ENCODE measurements around the gene ZBTB12. TPM values are rescaled to one million over a fixed set of nuclear protein-coding genes. Genes with fewer than 3 reads are reported as not detected.

ZBTB12 gene
- total and polyA plus RNA-seq, 9 of the 15 experiments (the other 6 are each of a cell fraction or from before 2014, with no cell fraction given) = 0.03 to 12.4 (median 5.8) TPM; not detected in 1

DNA sequence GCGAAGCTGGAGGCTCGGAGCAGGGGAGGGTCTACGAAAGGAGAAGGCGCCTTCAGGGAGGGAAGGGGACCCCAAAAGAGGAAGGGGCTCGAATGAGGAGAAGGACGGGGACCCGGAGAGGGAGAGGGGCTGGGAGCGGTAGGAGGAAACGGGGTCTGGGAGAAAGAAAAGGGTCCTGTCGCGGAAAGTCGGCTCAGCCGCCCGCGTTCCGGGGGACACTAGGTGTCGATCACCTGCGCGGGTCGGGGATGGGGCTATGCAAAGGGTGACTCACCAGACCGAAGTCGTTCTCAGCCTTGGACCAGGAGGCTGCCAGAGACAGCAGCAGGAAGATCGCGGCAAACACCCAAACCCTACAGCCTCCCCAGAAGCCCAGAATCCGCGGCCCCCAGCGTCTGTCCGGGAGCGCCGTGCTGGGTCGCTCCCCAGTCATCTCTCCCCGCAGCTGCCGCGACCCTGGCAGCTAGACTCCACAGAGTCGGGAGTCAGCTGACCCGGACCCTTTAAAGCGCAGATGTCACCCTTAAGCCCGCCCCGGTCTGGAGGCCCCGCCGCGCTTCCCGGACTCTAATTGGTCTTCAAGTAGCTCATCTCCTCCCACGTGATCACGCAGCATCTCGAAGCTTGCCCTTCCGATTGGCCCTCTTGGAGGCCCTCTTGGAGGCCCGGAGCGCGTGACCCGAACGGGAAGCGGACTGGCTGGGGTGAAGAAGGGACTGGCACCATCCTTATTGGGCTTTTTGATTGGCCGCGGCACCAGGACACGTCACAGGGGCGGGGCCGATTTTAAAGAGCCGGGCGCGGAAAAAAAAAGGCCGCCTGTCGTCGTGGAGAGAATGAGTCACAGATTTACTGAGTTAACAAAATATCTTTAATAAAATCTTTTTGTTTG is 39.3 kb downstream of the ZBTB12 start, which contains the start of gene NEU1 (continued):
- TF ChIP-seq TBL1XR1 (IDR thresholded peaks at IDR 0.05; ENCODE audit: low read length in 2 of 2) (peak; percentile 72 to 78; a peak in 3 of 4 replicates), RAD21 (CRISPR knock-in tag; conservative IDR thresholded peaks at IDR 0.05 in 1 of 2, IDR thresholded peaks at IDR 0.05 in 1 of 2) (peak; percentile 19 to 32; a peak in 1 of 4 replicates), ZNF436 (CRISPR knock-in tag; IDR thresholded peaks at IDR 0.05) (peak; percentile 59; the same call in 1 of the 2 replicates), SIN3A (IDR thresholded peaks at IDR 0.05; ENCODE audit: borderline replicate concordance in 2 of 2, control insufficient read depth in 1 of 2, low read depth in 2 of 2, low read length in 2 of 2) (peak; percentile 99 to 100), ZNF143 (CRISPR knock-in tag; IDR thresholded peaks at IDR 0.05) (no peak), FUS (optimal IDR thresholded peaks at IDR 0.05; ENCODE audit: low read depth, low read length) (no peak), SRSF7 (optimal IDR thresholded peaks at IDR 0.05; ENCODE audit: low read depth, low read length) (no peak), CCNT2 (IDR thresholded peaks at IDR 0.05; ENCODE audit: borderline replicate concordance, extremely low read depth, insufficient read length, low read depth, low read length) (peak; percentile 61), TFAM (CRISPR knock-in tag; conservative IDR thresholded peaks at IDR 0.05) (no peak), BHLHE40 (IDR thresholded peaks at IDR 0.05; ENCODE audit: low read length) (peak; percentile 91), ZNF232 (CRISPR knock-in tag; IDR thresholded peaks at IDR 0.05) (no peak), NFXL1 (CRISPR knock-in tag; IDR thresholded peaks at IDR 0.05) (no peak), NFATC3 (IDR thresholded peaks at IDR 0.05) (peak; percentile 99)
- TF ChIP-seq, protein P1, sequence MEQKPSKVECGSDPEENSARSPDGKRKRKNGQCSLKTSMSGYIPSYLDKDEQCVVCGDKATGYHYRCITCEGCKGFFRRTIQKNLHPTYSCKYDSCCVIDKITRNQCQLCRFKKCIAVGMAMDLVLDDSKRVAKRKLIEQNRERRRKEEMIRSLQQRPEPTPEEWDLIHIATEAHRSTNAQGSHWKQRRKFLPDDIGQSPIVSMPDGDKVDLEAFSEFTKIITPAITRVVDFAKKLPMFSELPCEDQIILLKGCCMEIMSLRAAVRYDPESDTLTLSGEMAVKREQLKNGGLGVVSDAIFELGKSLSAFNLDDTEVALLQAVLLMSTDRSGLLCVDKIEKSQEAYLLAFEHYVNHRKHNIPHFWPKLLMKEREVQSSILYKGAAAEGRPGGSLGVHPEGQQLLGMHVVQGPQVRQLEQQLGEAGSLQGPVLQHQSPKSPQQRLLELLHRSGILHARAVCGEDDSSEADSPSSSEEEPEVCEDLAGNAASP (IDR thresholded peaks at IDR 0.05) = no peak
- TF ChIP-seq, protein P2, sequence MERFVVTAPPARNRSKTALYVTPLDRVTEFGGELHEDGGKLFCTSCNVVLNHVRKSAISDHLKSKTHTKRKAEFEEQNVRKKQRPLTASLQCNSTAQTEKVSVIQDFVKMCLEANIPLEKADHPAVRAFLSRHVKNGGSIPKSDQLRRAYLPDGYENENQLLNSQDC (CRISPR knock-in tag; IDR thresholded peaks at IDR 0.05) = 0 out of 2 replicates have a peak, but pooled peaks have one; percentile 37
- TF ChIP-seq, protein P3, sequence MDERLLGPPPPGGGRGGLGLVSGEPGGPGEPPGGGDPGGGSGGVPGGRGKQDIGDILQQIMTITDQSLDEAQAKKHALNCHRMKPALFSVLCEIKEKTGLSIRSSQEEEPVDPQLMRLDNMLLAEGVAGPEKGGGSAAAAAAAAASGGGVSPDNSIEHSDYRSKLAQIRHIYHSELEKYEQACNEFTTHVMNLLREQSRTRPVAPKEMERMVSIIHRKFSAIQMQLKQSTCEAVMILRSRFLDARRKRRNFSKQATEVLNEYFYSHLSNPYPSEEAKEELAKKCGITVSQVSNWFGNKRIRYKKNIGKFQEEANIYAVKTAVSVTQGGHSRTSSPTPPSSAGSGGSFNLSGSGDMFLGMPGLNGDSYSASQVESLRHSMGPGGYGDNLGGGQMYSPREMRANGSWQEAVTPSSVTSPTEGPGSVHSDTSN (CRISPR knock-in tag; IDR thresholded peaks at IDR 0.05; ENCODE audit: low read depth) = no peak
- TF ChIP-seq, protein P3 (tag; conservative IDR thresholded peaks at IDR 0.05; ENCODE audit: low read depth) = peak; percentile 78
- TF ChIP-seq, protein P4, sequence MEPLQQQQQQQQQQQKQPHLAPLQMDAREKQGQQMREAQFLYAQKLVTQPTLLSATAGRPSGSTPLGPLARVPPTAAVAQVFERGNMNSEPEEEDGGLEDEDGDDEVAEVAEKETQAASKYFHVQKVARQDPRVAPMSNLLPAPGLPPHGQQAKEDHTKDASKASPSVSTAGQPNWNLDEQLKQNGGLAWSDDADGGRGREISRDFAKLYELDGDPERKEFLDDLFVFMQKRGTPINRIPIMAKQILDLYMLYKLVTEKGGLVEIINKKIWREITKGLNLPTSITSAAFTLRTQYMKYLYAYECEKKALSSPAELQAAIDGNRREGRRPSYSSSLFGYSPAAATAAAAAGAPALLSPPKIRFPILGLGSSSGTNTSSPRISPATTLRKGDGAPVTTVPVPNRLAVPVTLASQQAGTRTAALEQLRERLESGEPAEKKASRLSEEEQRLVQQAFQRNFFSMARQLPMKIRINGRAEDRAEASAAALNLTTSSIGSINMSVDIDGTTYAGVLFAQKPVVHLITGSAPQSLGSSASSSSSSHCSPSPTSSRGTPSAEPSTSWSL (CRISPR knock-in tag; IDR thresholded peaks at IDR 0.05; ENCODE audit: borderline replicate concordance) = 0 out of 2 replicates have a peak, but pooled peaks have one; percentile 64
- TF ChIP-seq, protein P5, sequence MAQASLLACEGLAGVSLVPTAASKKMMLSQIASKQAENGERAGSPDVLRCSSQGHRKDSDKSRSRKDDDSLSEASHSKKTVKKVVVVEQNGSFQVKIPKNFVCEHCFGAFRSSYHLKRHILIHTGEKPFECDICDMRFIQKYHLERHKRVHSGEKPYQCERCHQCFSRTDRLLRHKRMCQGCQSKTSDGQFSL (CRISPR knock-in tag; IDR thresholded peaks at IDR 0.05) = no peak
- TF ChIP-seq, protein P5 (tag; IDR thresholded peaks at IDR 0.05) = no peak
